Ecto neural progenitor cell (in vitro differentiated cells): Measurements from ENCODE around the gene SHISAL1.
"Not testable (repeated sequence)": the region's sequence is repeated elsewhere in the genome, so short reads cannot be mapped to it uniquely, and the experiment has no call there.

Experiments
- DNase-seq: peaks from one replicate; pipeline ENCODE4 v3.0.0-alpha.2; 2018; ENCODE audit warnings: low spot score

The SHISAL1 gene

DNA sequence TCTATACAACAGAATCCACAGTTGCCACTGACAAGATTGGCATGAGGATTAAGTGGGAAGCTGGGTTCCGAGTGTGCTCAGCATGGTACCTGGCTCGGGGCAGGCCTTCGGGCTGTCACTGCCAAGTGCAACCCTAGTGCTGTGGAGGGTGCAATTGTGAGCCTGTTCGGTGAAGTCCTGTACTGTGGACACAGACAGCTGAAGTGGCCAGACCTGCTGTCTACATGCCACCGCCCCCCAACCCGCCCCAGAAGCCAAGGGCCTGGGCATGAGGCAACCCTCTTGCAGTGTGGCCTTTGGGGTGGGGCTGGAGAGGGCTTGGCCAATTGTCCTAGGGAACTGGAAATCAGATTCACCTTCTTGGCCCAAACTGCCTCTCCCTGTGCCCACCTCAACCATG is 15.6 kb upstream of the SHISAL1 start:
- no peak for DNase-seq

- DNase-seq, result no peak
Observed at GRCh38 chr22:44326491-44326885, 13.7 kb upstream of the SHISAL1 start.

DNA sequence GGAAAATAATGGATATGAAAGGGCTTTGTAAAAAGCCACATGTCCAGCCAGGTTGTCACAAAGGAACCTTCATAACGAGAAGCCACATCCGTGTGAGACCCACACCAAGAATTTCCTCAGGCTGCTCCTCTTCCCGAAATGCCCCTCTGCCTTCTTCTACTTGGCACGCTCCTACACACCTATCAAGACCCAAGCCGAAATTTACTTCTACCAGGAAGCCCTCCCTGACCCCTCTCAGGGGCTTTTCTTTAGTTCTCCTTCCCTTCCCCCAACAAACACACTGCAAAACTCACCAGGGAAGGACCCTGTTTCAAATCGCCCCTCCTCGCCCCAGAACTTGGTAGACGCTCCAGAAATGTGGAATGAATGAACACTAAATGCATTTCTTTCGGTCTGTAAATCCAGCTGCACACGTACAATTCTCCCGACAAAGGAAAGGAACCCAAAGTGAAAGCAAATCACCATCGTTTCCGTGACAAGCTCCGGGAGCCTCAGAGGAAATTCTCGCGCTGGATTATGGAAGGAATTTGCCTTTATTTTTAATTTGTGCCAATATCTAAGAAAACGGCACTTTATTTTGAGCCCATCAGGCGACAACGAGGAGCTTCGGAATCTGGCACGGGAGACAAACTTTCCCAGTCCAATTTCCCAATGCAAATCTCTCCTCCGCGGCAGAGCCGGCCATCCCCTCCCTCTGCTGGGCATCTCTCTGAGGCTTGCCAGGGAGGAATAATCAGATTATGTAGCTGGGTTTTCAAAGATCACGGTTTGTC is 13.2 kb upstream of the SHISAL1 start:
- no peak for DNase-seq

DNA sequence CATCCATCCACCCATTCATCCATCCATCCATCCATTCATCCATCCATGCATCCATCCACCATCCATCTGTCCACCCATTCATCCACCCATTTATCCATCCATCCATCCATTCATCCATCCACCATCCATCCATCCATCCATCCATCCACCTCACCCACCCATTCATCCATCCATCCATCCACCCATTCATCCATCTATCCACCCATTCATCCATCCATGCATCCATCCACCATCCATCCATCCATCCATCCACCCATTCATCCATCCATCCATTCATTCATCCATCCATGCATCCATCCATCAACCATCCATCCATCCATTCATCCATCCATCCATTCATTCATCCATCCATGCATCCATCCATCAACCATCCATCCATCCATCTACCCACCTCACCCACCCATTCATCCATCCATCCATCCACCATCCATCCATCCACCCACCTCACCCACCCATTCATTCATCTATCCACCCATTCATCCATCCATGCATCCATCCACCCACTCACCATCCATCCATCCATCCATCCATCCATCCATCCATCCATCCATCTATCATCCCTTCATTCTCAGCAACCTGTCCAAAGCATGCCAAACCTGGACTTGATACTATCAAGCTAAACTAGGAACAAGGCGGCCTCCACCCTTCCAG is 10.5 kb upstream of the SHISAL1 start:
- DNase-seq, result not testable (repeated sequence)

GRCh38 chr22:44319685-44320084 is 6.9 kb upstream of the SHISAL1 start:
- no peak for DNase-seq

GRCh38 chr22:44318751-44319150 is 6.0 kb upstream of the SHISAL1 start:
- DNase-seq, result no peak

DNA sequence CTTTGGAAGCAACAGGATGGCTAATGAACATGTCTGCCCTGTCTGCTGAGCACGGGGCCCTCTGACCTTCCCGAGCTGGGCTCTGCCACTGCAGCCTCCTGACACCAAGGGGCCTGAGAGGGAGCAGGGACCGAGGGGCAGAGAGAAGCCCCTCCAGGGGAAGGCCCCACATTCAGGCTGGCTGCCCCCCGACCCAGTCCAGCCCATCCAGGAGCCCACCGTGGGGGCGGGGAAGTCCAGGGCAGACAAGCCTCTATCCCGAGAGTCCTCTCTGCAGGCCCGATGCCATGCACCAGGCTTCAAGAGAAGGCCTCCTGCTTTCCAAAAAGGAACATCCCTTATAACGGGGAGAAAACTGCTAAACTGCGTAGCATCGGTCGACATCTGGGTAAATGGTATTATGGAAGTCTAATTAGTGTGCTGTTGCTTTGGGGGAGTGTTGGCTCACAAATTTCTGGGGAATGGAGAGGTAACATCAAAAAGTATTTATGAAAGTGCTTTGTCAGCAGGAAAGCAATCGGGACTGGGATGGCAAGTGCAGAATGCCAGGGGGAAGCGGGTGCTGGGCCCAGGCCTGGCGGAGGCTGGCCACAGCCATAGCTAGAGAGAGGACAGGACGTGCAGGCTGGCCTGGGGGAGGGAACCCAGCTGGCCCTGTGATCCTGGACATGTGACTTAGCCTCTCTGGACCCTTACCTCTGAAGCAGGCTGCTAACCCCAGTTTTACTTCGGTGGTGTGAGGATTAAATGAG is 5.3 kb upstream of the SHISAL1 start:
- no peak for DNase-seq

- DNase-seq, result no peak
Observed at GRCh38 chr22:44317123-44317444, 4.3 kb upstream of the SHISAL1 start.

- no peak for DNase-seq
Observed at GRCh38 chr22:44316393-44317122, 3.8 kb upstream of the SHISAL1 start.

- no peak for DNase-seq
Observed at GRCh38 chr22:44314425-44315067, 1.8 kb upstream of the SHISAL1 start.

- no peak for DNase-seq
Observed at GRCh38 chr22:44313385-44314006, 745 bp upstream of the SHISAL1 start.

- DNase-seq, result no peak
Observed at GRCh38 chr22:44311855-44312170, 938 bp downstream of the SHISAL1 start.

DNA sequence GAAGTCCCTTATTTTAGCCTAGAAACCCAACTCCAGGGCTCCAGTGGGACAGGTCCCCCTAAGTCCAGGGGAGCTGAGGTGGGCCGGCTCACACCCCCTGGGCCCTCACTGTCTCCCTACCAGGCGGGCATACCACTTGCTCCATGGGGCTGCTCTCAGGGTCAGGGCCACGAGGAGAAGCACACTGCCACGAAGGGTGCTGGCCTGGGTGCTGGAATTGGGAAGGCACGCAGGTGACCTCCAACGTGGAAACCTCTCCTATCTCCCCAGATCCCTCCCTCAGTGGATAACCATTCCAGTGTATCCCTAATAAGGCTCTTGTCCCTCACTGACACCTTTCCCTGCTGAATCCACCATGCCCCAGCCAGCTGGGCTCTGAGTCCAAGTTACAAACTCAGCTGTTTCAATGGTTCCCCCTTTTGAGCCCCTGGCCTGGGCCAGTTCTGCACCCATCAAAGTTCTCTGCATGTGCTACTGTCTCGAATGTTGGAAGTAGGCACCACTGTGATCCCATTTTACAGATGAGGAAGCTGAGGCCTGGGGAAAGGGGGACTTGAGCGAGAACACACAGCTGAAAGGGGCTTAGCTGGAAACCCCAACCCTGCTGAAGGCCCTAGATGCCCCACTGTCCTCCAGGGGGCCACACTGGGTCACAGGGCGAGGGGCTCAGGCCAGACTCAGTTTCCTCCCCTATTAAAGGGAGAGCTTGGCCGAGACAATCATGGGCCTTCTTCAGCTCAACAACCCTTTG is 1.5 kb downstream of the SHISAL1 start:
- DNase-seq, result no peak

- DNase-seq, result no peak
Observed at GRCh38 chr22:44309647-44310046, 3.1 kb downstream of the SHISAL1 start.

- no peak for DNase-seq
Observed at GRCh38 chr22:44309137-44309536, 3.6 kb downstream of the SHISAL1 start.

- DNase-seq, result no peak
Observed at GRCh38 chr22:44307509-44308169, 5.1 kb downstream of the SHISAL1 start.

DNA sequence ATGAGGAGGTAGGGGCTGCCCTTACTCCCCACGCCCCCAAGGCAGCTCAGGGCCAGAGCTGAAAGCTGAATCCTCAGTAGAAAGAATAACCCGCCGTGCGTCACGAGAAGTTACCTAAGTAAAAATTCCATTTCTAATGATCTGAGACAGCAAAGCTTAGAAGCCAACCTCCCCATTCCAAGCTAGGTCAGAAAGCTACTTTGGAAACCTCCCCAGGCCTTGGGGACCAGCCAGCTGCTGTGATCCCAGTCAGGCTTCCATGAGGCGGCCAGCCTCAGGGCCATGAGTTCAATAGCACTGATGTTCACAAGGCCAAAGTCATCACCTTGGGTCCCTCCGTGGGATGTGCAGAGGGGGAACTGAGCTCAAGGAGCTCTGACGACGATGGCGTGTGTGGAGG is 6.9 kb downstream of the SHISAL1 start:
- DNase-seq, result no peak

DNA sequence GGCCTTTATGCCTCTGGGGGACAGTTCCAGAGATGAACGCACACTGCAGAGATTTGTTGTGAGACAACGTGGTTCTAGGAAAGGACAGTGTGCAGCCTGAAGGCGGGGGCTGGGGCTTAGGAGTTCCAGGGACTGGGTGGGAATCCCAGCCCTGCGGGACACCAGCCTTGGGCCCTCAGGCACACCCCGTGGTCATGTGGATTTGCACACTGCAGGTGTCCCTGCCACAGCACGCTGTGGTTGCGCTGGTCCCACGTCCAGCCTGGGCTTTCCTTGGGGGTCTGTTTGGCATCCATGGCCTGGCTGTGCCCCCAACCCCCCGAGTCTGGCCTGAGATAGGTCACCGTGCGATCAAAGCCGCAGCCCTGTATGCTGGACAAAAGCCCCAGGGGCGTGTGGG is 7.3 kb downstream of the SHISAL1 start:
- no peak for DNase-seq

DNA sequence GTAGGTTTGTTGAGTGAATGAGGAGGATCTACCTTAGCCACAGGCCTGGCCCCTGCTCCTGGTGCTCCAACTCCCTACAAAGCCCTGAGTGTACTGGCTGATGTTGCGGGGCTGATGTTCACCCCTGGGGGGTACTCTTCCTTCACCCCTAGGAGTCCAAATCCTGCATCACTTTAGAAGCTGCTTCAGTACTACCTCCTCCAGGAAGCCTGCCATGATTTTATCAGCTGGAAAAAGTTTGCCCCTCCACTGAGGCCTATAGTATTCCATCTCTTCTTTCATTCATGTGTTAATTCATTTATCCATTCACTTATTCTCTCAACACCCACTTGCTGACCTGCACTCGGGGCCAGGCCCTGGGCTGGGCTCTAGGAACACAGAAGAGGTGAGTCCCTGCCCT is 7.8 kb downstream of the SHISAL1 start:
- DNase-seq, result no peak

DNA sequence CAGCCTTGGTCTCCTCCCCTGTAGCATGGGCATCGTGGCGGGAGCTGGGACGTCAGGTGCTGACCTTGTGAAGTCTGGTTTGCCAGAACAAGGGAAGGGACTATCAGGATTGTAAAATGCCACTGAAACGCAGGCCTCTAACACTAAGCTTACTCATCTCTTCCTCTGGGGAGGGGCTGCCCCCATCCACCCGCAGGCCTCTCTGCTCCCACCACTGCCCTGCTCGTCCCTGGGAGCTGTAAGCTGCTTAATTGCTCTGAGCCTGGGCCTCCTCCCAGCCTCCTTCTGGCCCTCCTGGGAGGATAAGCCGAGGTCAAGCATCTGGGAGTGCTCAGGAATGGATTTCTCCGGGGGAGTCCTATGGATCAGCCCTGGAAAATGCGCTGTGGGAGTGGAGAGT is 8.4 kb downstream of the SHISAL1 start:
- DNase-seq, result no peak
